ENCODE data around the gene HAUS6. TPM values are rescaled to one million over a fixed set of nuclear protein-coding genes. Genes with fewer than 3 reads are reported as not detected.
"Not testable (repeated sequence)": the region's sequence is repeated elsewhere in the genome, so short reads cannot be mapped to it uniquely, and the experiment has no call there.

Gene HAUS6
- total RNA-seq, 1 donor from 2014 or later, result 25.3 TPM

GRCh38 chr9:19119246-19119645 is 16.5 kb upstream of the HAUS6 start:
- intact Hi-C loops (cut with micrococcal nuclease), result no loop called here

- intact Hi-C loops (cut with micrococcal nuclease), result no loop called here
Measured at GRCh38 chr9:19117039-19117716, 14.5 kb upstream of the HAUS6 start.

GRCh38 chr9:19116107-19116790 is 13.5 kb upstream of the HAUS6 start:
- intact Hi-C loops (cut with micrococcal nuclease), result no loop called here

- intact Hi-C loops (cut with micrococcal nuclease), result no loop called here
Measured at GRCh38 chr9:19114680-19115270, 12.1 kb upstream of the HAUS6 start.

- intact Hi-C loops (cut with micrococcal nuclease), result no loop called here
Measured at GRCh38 chr9:19113964-19114679, 11.4 kb upstream of the HAUS6 start.

- intact Hi-C loops (cut with micrococcal nuclease), result not testable (repeated sequence)
Measured at GRCh38 chr9:19113064-19113611, 10.4 kb upstream of the HAUS6 start.

- intact Hi-C loops (cut with micrococcal nuclease), result no loop called here
Measured at GRCh38 chr9:19108038-19108437, 5.3 kb upstream of the HAUS6 start.

- intact Hi-C loops (cut with micrococcal nuclease), result loop anchor here (5.0 kb wide), 1 partner anchor 338 kb away; no protein-coding TSS in a partner anchor
Measured at GRCh38 chr9:19104515-19105282, 2.0 kb upstream of the HAUS6 start.

GRCh38 chr9:19102181-19102630 is 498 bp downstream of the HAUS6 start:
- intact Hi-C loops (cut with micrococcal nuclease), result loop anchor here (1.0 to 5.0 kb wide), 11 partner anchors 25 to 363 kb away; partner anchors contain the start of genes DENND4C, PLIN2, RPS6 and RRAGA

- intact Hi-C loops (cut with micrococcal nuclease), result loop anchor here (5.0 kb wide), 1 partner anchor 341 kb away; no protein-coding TSS in a partner anchor
Measured at GRCh38 chr9:19101203-19101602, 1.5 kb downstream of the HAUS6 start.

GRCh38 chr9:19097431-19097830 is 5.3 kb downstream of the HAUS6 start:
- intact Hi-C loops (cut with micrococcal nuclease), result not testable (repeated sequence)

GRCh38 chr9:19087106-19088000 is 15.4 kb downstream of the HAUS6 start:
- intact Hi-C loops (cut with micrococcal nuclease), result no loop called here

- intact Hi-C loops (cut with micrococcal nuclease), result loop anchor here (1.0 kb wide), 4 partner anchors 42 to 372 kb away; partner anchors contain the start of genes DENND4C and PLIN2
Measured at GRCh38 chr9:19085295-19085694, 17.4 kb downstream of the HAUS6 start.

- intact Hi-C loops (cut with micrococcal nuclease), result no loop called here
Measured at GRCh38 chr9:19074836-19075235, 27.9 kb downstream of the HAUS6 start.

- intact Hi-C loops (cut with micrococcal nuclease), result no loop called here
Measured at GRCh38 chr9:19074229-19074628, 28.5 kb downstream of the HAUS6 start.

GRCh38 chr9:19057033-19057432 is 45.7 kb downstream of the HAUS6 start:
- intact Hi-C loops (cut with micrococcal nuclease), result no loop called here

GRCh38 chr9:19050637-19051591 is 51.8 kb downstream of the HAUS6 start:
- intact Hi-C loops (cut with micrococcal nuclease), result no loop called here

Data from T-helper 1 cell treated with Interleukin-12 subunit alpha and Interleukin-12 subunit beta and Interleukin-4 antibody, amounts not matched to agents 30 ng/mL and 1 ng/mL, for 36 hours (primary cell).